T-helper 2 cell (primary cell): ENCODE data around the gene CTXN1.
"Not testable (repeated sequence)": the region's sequence is repeated elsewhere in the genome, so short reads cannot be mapped to it uniquely, and the experiment has no call there.

ENCODE experiments used
- DNase-seq, 5 experiments: peaks; one replicate each; pipeline versions ENCODE4 v3.0.0 to v3.0.0-alpha.2; 2012 to 2022

CTXN1 gene

DNA sequence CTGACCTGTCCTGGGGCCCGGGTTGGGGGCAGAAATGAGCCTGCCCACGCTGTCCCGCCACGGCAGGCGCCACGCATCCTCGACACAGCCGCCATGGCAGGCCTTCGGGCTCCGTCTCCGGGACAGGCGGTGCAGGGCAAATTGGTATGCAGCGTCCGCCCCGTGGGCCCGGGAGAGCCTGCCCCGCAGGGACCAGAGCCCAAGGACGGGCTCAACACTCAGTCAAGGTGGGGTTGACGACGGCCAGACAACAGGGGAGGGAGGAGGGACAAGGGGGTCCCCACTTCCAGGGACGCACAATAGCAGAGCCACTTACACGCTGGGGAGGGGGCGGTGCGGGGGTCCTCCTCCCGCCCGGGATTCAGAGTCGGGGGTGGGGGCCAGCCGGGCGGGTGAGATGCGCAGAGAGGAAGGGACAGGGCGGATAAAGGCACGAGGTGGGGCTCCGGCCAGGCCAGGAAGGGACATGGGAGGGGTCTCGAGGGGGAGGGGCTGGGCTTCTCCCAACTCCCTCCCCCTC lies 1.2 kb downstream of the CTXN1 start:
- DNase-seq = no peak

DNA sequence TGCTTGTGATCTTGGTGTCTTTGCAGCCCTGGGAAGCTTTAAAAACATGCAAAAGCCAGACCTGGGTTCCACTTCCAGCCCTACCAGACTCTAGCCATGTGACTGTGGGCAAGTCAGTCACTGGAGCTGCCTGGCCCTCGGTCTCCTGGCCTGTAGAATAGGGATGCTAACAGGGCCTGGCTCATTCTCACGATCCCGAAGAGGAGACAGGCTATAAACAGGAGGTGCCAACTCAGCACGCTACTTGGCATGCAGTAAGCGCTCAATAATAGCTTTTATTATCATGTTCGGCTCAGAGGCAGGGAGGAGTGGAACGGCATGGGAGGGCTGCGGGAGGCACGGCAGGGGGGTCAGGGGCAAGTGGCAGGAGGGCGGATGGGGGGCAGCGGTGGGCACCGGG lies 1.7 kb downstream of the CTXN1 start:
- DNase-seq = no peak

- no peak for DNase-seq
Observed at GRCh38 chr19:7923295-7924191, 2.4 kb downstream of the CTXN1 start.

DNA sequence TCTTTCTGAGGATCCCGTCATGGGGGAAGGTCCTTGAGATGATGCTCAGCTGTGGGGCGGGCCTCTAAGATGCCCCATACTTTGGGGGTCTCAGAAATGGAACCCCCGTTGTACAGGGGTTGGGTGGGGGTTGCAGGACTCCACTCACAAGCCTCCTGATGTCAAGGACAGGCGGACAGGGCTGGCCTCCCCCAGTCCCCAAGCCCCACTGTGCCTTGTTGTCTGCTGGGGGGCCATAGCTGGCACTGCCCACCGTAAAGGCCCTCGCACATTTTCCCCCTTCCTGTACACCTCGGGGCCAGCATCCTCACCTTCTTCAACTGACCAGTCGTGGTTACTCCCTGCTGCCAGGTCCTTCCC lies 3.1 kb downstream of the CTXN1 start:
- no peak for DNase-seq

- no peak for DNase-seq
Observed at GRCh38 chr19:7921967-7922835, 3.7 kb downstream of the CTXN1 start.

- DNase-seq = no peak
Observed at GRCh38 chr19:7921302-7921966, 4.5 kb downstream of the CTXN1 start.

DNA sequence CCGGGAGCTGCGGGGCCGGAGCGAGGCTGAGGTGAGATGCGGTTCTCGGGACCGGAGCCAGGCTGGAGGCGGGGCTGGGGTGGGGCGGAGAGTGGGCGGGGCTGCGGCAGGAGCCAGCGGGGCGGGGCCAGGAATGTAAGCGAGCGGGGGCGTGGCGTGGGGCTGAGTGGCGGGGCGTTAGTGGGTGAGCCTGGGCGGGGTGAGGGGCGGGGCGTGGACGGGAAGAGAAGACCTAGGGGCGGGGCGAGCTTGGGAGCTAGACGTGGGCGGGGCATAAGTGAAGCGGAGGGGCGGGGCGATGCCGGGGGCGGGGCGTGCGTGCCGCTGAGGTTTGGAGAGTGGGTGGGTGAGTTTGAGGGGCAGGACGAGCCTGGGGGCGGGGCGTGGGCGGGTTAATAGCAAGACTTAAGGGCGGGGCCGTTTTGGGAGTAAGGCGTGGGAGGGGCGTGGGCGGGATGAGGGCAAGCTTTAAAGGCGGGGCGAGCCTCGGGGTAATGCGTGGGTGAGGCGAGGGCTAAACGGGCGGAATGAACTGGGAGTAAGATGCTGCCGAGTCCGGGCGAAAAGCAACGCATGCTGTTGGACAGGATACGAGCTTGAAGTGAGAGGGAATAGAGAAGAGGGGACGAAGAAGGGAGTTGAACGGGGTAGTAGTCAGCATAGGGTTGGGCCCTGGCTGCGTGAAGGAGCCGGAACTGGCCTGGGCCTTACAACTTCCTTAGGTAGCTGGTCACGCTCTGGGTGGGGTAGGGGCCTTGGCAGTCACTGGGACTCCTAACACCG lies 5.2 kb downstream of the CTXN1 start:
- DNase-seq = peak; percentile 92 to 100 (median 98)

DNA sequence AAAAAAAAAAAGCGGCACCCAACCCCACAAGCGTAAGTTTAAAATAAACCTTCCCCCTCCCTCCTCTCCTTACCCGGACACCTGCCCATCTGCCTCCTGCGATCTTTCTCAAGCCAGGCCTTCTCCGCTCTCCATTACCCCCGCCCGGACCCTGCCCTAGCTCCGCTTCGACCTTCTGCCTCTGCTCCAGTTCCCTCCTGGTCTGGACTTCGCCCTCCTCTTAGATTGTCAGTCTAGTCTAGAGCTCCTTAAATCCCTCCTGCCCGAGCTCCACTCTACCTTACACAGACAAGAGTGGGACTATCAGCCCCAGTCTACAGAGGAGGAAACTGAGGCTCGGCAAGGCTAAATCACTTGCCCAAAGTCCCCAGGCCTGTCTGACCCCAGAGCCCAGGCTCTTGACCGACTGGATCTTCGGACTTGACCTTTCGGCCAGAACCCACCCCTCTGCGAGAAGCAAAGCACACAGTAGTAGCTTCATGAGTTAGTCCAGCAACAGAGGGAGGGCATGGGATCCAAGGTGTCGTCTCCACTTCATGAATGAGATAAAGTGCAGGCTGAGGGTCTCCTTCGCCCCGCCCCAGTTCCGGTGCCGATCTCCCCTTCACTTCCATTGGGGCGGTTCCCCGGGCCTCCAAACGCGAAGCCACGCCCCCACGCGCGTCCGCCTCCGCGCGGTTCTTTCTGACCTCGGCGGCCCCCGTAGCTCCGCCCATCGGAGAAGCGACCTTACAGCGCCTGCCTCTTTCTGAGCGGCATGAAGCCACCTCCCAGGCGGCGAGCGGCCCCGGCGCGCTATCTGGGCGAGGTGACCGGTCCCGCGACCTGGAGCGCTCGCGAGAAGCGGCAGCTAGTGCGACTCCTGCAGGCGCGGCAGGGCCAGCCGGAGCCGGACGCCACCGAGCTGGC lies 6.1 kb downstream of the CTXN1 start, which contains the start of gene SNAPC2:
Gene SNAPC2, plus strand, starts transcription at position 729 of the 909 bp plus-strand sequence. Its CDS starts 29 bp downstream, at position 758.
- DNase-seq = peak; percentile 92 to 97 (median 95)

GRCh38 chr19:7918615-7919421 lies 7.1 kb downstream of the CTXN1 start:
- DNase-seq = no peak

GRCh38 chr19:7918062-7918614 lies 7.8 kb downstream of the CTXN1 start:
- DNase-seq = not testable (repeated sequence)

DNA sequence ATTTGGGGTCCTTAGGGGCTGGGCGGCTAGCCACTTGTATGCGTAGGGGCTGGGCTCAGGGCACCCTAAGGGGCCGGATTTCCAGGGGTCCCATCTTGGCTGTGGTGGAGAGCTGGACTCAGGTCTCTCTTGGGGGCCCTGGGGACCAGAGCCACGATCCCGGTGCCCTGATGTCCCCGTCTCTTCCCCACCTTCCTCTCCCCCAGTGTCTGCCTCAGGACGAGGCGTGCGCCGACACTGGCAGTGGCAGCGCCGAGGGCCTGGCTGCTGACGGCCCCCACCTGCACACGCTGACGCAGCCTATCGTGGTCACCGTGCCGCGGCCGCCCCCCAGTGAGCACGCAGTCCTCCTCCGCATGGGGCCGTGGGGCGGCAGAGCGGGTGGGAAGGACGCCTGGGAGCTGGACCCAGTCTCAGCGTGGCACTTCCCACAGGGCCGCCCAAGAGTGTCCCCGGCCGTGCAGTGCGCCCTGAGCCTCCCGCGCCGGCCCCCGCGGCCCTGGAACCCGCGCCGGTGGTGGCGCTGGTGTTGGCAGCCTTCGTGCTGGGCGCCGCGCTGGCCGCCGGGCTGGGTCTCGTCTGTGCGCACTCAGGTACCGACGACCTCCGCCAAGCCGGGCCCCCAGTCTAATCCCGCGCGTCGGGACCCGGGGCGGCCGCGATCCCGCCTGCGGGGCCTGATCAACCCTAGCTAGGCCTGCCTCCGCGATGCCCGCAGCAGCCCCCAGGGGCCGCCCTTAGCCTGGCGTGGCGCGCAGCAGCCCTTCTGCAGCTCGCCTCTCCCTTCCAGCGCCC lies 8.5 kb downstream of the CTXN1 start:
- DNase-seq = peak in 4 of 5 experiments; percentile 36 to 71 (median 44)

DNA sequence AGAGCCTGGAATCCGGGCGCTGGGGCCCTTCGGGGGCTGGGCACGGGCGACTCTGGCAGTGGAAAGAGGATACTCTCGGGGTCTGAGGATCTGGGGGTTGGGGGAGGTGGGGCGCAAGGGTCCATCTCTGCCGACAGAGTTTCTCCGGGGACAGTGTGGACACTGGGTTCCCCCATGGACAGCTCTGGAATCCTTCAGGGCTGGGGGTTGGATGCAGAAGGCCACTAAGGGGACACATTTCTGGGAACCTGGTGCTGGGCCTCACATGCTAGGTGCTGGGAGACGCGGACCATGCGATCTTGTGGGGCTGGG lies 9.0 kb downstream of the CTXN1 start:
- no peak for DNase-seq

DNA sequence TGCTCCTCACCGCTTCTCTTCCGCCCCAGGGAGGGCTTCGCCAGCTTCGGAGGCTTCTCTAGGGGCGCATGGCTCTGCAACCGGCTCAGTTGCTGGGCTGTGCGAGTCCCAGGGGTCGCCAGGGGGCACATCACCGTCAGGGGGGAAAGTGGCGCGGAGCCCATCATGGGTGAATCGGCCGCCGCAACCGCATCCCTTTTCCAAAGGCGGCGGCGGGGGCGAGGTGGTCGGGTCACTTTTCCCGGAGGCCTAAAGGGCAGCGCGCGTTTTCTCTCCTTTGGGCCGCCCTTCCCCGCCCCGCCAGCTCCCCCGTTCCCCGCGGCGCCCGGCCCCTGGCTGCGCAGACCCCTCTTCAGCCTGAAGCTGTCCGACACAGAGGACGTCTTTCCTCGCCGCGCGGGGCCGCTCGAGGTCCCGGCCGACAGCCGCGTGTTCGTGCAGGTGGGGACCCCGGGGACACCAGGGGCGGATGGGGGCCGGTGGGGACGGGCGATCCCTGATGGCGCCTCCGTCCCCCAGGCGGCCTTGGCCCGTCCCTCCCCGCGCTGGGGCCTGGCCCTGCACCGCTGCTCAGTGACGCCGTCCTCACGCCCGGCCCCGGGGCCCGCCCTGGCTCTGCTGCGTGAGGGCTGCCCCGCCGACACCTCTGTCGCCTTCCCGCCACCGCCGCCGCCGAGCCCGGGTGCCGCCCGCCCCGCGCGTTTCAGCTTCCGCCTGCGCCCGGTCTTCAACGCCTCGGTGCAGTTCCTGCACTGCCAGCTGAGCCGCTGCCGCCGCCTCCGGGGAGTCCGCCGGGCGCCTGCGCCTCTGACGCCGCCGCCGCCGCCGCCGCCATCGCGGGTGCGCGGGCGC lies 9.6 kb downstream of the CTXN1 start:
- DNase-seq = peak; percentile 29 to 75 (median 47)

- DNase-seq = no peak
Observed at GRCh38 chr19:7915250-7916102, 10.5 kb downstream of the CTXN1 start.

DNA sequence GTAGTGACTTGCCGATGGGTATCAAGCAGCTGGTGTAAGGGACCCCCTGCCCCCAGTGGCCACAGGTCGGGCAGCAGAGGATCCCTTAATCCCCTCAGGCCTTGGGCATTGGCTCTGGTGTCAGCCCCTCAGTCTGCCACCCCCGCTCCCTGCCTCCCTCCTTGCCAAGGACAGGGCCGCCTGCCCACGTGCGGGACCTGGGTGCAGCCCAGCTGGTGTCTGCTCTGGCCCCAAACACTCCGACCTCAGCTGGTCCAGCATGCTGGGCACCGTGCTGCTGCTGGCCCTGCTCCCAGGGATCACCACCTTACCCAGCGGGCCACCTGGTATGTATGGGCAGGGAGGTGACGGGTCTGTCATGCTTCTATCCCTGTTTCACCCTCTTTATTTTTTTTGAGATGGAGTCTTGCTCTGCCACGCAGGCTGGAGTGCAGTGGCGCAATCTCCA lies 11.3 kb downstream of the CTXN1 start, which contains the start of gene TGFBR3L:
Gene TGFBR3L, plus strand, starts transcription at position 233 of the 448 bp plus-strand sequence.
- no peak for DNase-seq

- DNase-seq = no peak
Observed at GRCh38 chr19:7914099-7914498, 11.8 kb downstream of the CTXN1 start.

DNA sequence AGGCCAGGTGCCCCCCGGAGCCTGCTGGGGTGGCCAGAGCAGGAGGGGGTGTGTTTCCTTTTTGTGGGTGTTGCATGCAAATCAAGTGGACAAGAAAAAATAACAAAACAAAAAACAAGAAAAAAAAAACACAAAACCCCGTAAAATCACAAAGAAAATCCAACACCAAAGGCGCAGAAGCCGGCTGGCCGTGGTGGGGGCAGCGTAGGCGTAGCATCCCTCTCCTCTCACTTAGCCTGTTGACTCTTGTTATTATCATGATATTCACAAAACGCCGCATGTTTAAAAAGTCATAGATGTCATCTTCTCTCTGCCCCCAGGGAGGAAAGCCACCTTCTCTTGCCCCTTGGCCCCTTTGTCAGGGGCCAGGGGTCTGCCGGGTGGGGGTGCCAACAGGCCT lies 12.3 kb downstream of the CTXN1 start:
- no peak for DNase-seq
